ENCODE measurements around the gene TRAF2. TPM values are rescaled to one million over a fixed set of nuclear protein-coding genes. Genes with fewer than 3 reads are reported as not detected.

Gene TRAF2
- total RNA-seq, 1 experiment from 2014 or later: 12.1 TPM

- no peak for DNase-seq (ENCODE audit: extremely low read depth, low read depth)
These were observed 87.6 kb downstream of the TRAF2 start for GRCh38 chr9:136973618-136974617.

- no peak for DNase-seq (ENCODE audit: extremely low read depth, low read depth)
These were observed 88.7 kb downstream of the TRAF2 start for GRCh38 chr9:136974817-136975535.

- DNase-seq (ENCODE audit: extremely low read depth, low read depth): no peak
These were observed 89.3 kb downstream of the TRAF2 start for GRCh38 chr9:136975644-136976043.

Small RNA genes within 50 kb of the gene (small RNA-seq; reads per million reads assigned to genes)
- 0.02 to 0.12 reads per million in 2 experiments for gene MIR4479

Other genes starting within 250 kb of the TRAF2 start
- gene EGFL7, start 223.6 kb upstream of the TRAF2 start, total RNA-seq (2014; rRNA removed; shearing (Covaris generic)): 51.7 and 77.2 TPM in 2 replicates
- 24.5 and 27.8 TPM in 2 replicates for gene AGPAT2, start 199.1 kb upstream of the TRAF2 start, total RNA-seq (2014; rRNA removed; shearing (Covaris generic))
- gene DIPK1B, start 173.9 kb upstream of the TRAF2 start, total RNA-seq (2014; rRNA removed; shearing (Covaris generic)): 14.1 and 14.4 TPM in 2 replicates
- gene LCN10, start 143.6 kb upstream of the TRAF2 start, total RNA-seq (2014; rRNA removed; shearing (Covaris generic)): not detected in 2 replicates
- gene LCN6, start 138.0 kb upstream of the TRAF2 start, total RNA-seq (2014; rRNA removed; shearing (Covaris generic)): not detected in 2 replicates
- gene LCN8, start 128.3 kb upstream of the TRAF2 start, total RNA-seq (2014; rRNA removed; shearing (Covaris generic)): not detected in 2 replicates
- gene LCN15, start 122.0 kb upstream of the TRAF2 start, total RNA-seq (2014; rRNA removed; shearing (Covaris generic)): not detected in 2 replicates
- gene TMEM141, start 95.2 kb upstream of the TRAF2 start, total RNA-seq (2014; rRNA removed; shearing (Covaris generic)): 24.0 and 27.6 TPM in 2 replicates
- 1.7 and 1.8 TPM in 2 replicates for gene CCDC183, start 90.2 kb upstream of the TRAF2 start, total RNA-seq (2014; rRNA removed; shearing (Covaris generic))
- gene RABL6, start 78.6 kb upstream of the TRAF2 start, total RNA-seq (2014; rRNA removed; shearing (Covaris generic)): 59.4 and 69.4 TPM in 2 replicates
- 2.6 and 2.7 TPM in 2 replicates for gene AJM1, start 44.0 kb upstream of the TRAF2 start, total RNA-seq (2014; rRNA removed; shearing (Covaris generic))
- 132 and 134 TPM in 2 replicates for gene PHPT1, start 37.1 kb upstream of the TRAF2 start, total RNA-seq (2014; rRNA removed; shearing (Covaris generic))
- gene MAMDC4, start 34.2 kb upstream of the TRAF2 start, total RNA-seq (2014; rRNA removed; shearing (Covaris generic)): 4.4 and 4.5 TPM in 2 replicates
- 309 and 321 TPM in 2 replicates for gene EDF1, start 20.2 kb upstream of the TRAF2 start, total RNA-seq (2014; rRNA removed; shearing (Covaris generic))
- 93.0 and 112 TPM in 2 replicates for gene FBXW5, start 58.2 kb downstream of the TRAF2 start, total RNA-seq (2014; rRNA removed; shearing (Covaris generic))
- 0.92 TPM in 1 of 2 replicates, not detected in the other for gene C8G, start 58.7 kb downstream of the TRAF2 start, total RNA-seq (2014; rRNA removed; shearing (Covaris generic))
- gene LCN12, start 65.8 kb downstream of the TRAF2 start, total RNA-seq (2014; rRNA removed; shearing (Covaris generic)): 1.2 and 1.5 TPM in 2 replicates
- gene PTGDS, start 91.0 kb downstream of the TRAF2 start, total RNA-seq (2014; rRNA removed; shearing (Covaris generic)): not detected in 2 replicates
- gene LCNL1, start 96.5 kb downstream of the TRAF2 start, total RNA-seq (2014; rRNA removed; shearing (Covaris generic)): not detected in 2 replicates
- gene PAXX, start 105.9 kb downstream of the TRAF2 start, total RNA-seq (2014; rRNA removed; shearing (Covaris generic)): 35.4 and 39.4 TPM in 2 replicates
- gene CLIC3, start 110.1 kb downstream of the TRAF2 start, total RNA-seq (2014; rRNA removed; shearing (Covaris generic)): 0.17 TPM in 1 of 2 replicates, not detected in the other
- gene ABCA2, start 141.7 kb downstream of the TRAF2 start, total RNA-seq (2014; rRNA removed; shearing (Covaris generic)): 21.0 and 25.0 TPM in 2 replicates
- gene FUT7, start 145.6 kb downstream of the TRAF2 start, total RNA-seq (2014; rRNA removed; shearing (Covaris generic)): not detected in 2 replicates
- gene NPDC1, start 159.7 kb downstream of the TRAF2 start, total RNA-seq (2014; rRNA removed; shearing (Covaris generic)): 30.3 and 35.5 TPM in 2 replicates
- gene ENTPD2, start 167.5 kb downstream of the TRAF2 start, total RNA-seq (2014; rRNA removed; shearing (Covaris generic)): not detected in 2 replicates
- 32.4 and 43.6 TPM in 2 replicates for gene SAPCD2, start 184.0 kb downstream of the TRAF2 start, total RNA-seq (2014; rRNA removed; shearing (Covaris generic))
- gene UAP1L1, start 191.0 kb downstream of the TRAF2 start, total RNA-seq (2014; rRNA removed; shearing (Covaris generic)): 3.6 and 4.0 TPM in 2 replicates
- 53.6 and 55.5 TPM in 2 replicates for gene MAN1B1, start 200.5 kb downstream of the TRAF2 start, total RNA-seq (2014; rRNA removed; shearing (Covaris generic))
- gene DPP7, start 228.2 kb downstream of the TRAF2 start, total RNA-seq (2014; rRNA removed; shearing (Covaris generic)): 111 and 116 TPM in 2 replicates